ENCODE data around the gene AKR1C3.
"Not testable (repeated sequence)": the region's sequence is repeated elsewhere in the genome, so short reads cannot be mapped to it uniquely, and the experiment has no call there.

AKR1C3 gene

GRCh38 chr10:5109861-5110260 lies 15.6 kb downstream of the AKR1C3 start:
- not testable (repeated sequence) for H3K27me3 ChIP-seq (ENCODE audit: control insufficient read depth, insufficient read depth, low read length); H3K9ac ChIP-seq (ENCODE audit: low read depth, low read length); H3K9me3 ChIP-seq (ENCODE audit: control insufficient read depth, insufficient read depth, low read length); H3K4me1 ChIP-seq (ENCODE audit: control insufficient read depth, insufficient read depth, low read length); H3K36me3 ChIP-seq (ENCODE audit: control insufficient read depth, insufficient read depth, low read length); H3K4me3 ChIP-seq (ENCODE audit: low read depth, low read length)

- H3K9ac ChIP-seq (ENCODE audit: low read depth, low read length) = no peak overlapping the region
- H3K4me3 ChIP-seq (ENCODE audit: low read depth, low read length) = no peak overlapping the region
- no peaks in the 10 kb centered on the region for H3K27me3 ChIP-seq (ENCODE audit: control insufficient read depth, insufficient read depth, low read length)
Measured at GRCh38 chr10:5116621-5117020, 22.4 kb downstream of the AKR1C3 start.

GRCh38 chr10:5117026-5117425 lies 22.8 kb downstream of the AKR1C3 start:
- Histone ChIP-seq H3K36me3 (ENCODE audit: control insufficient read depth, insufficient read depth, low read length) (no peaks in the 10 kb centered on the region), H3K9me3 (ENCODE audit: control insufficient read depth, insufficient read depth, low read length) (peaks cover 2% of the 10 kb centered on the region), H3K4me3 (ENCODE audit: low read depth, low read length) (no peak overlapping the region), H3K4me1 (ENCODE audit: control insufficient read depth, insufficient read depth, low read length) (no peaks in the 10 kb centered on the region), H3K9ac (ENCODE audit: low read depth, low read length) (no peak overlapping the region), H3K27me3 (ENCODE audit: control insufficient read depth, insufficient read depth, low read length) (no peaks in the 10 kb centered on the region)

More at GRCh38 chr10:5116621-5117020, 22.4 kb downstream of the AKR1C3 start:
- Histone ChIP-seq H3K9me3 (ENCODE audit: control insufficient read depth, insufficient read depth, low read length) (peaks cover 2% of the 10 kb centered on the region), H3K36me3 (ENCODE audit: control insufficient read depth, insufficient read depth, low read length) (no peaks in the 10 kb centered on the region), H3K4me1 (ENCODE audit: control insufficient read depth, insufficient read depth, low read length) (no peaks in the 10 kb centered on the region)

- not testable (repeated sequence) for H3K27me3 ChIP-seq (ENCODE audit: control insufficient read depth, insufficient read depth, low read length); H3K9ac ChIP-seq (ENCODE audit: low read depth, low read length); H3K4me3 ChIP-seq (ENCODE audit: low read depth, low read length); H3K9me3 ChIP-seq (ENCODE audit: control insufficient read depth, insufficient read depth, low read length); H3K36me3 ChIP-seq (ENCODE audit: control insufficient read depth, insufficient read depth, low read length); H3K4me1 ChIP-seq (ENCODE audit: control insufficient read depth, insufficient read depth, low read length)
Measured at GRCh38 chr10:5119997-5120396, 25.8 kb downstream of the AKR1C3 start.

- Histone ChIP-seq H3K27me3 (ENCODE audit: control insufficient read depth, insufficient read depth, low read length) (no peaks in the 10 kb centered on the region), H3K4me1 (ENCODE audit: control insufficient read depth, insufficient read depth, low read length) (no peaks in the 10 kb centered on the region), H3K36me3 (ENCODE audit: control insufficient read depth, insufficient read depth, low read length) (no peaks in the 10 kb centered on the region), H3K9ac (ENCODE audit: low read depth, low read length) (no peak overlapping the region), H3K9me3 (ENCODE audit: control insufficient read depth, insufficient read depth, low read length) (peaks cover 3% of the 10 kb centered on the region), H3K4me3 (ENCODE audit: low read depth, low read length) (no peak overlapping the region)
Measured at GRCh38 chr10:5123886-5124285, 29.7 kb downstream of the AKR1C3 start.

- no peak overlapping the region for H3K9ac ChIP-seq (ENCODE audit: low read depth, low read length)
- H3K4me3 ChIP-seq (ENCODE audit: low read depth, low read length) = no peak overlapping the region
- H3K9me3 ChIP-seq (ENCODE audit: control insufficient read depth, insufficient read depth, low read length) = peaks cover 3% of the 10 kb centered on the region
- no peaks in the 10 kb centered on the region for H3K36me3 ChIP-seq (ENCODE audit: control insufficient read depth, insufficient read depth, low read length)
- H3K4me1 ChIP-seq (ENCODE audit: control insufficient read depth, insufficient read depth, low read length) = no peaks in the 10 kb centered on the region
- H3K27me3 ChIP-seq (ENCODE audit: control insufficient read depth, insufficient read depth, low read length) = no peaks in the 10 kb centered on the region
Measured at GRCh38 chr10:5125315-5126044, 31.3 kb downstream of the AKR1C3 start.

GRCh38 chr10:5135581-5135980 lies 41.4 kb downstream of the AKR1C3 start:
- no peaks in the 10 kb centered on the region for H3K36me3 ChIP-seq (ENCODE audit: control insufficient read depth, insufficient read depth, low read length)
- no peaks in the 10 kb centered on the region for H3K27me3 ChIP-seq (ENCODE audit: control insufficient read depth, insufficient read depth, low read length)
- H3K9me3 ChIP-seq (ENCODE audit: control insufficient read depth, insufficient read depth, low read length) = peaks cover 4% of the 10 kb centered on the region
- H3K4me1 ChIP-seq (ENCODE audit: control insufficient read depth, insufficient read depth, low read length) = no peaks in the 10 kb centered on the region
- no peak overlapping the region for H3K9ac ChIP-seq (ENCODE audit: low read depth, low read length)
- no peak overlapping the region for H3K4me3 ChIP-seq (ENCODE audit: low read depth, low read length)

GRCh38 chr10:5136468-5137087 lies 42.4 kb downstream of the AKR1C3 start:
- Histone ChIP-seq H3K4me3 (ENCODE audit: low read depth, low read length) (no peak overlapping the region), H3K9ac (ENCODE audit: low read depth, low read length) (no peak overlapping the region), H3K36me3 (ENCODE audit: control insufficient read depth, insufficient read depth, low read length) (no peaks in the 10 kb centered on the region), H3K9me3 (ENCODE audit: control insufficient read depth, insufficient read depth, low read length) (peaks cover 4% of the 10 kb centered on the region), H3K4me1 (ENCODE audit: control insufficient read depth, insufficient read depth, low read length) (no peaks in the 10 kb centered on the region), H3K27me3 (ENCODE audit: control insufficient read depth, insufficient read depth, low read length) (no peaks in the 10 kb centered on the region)

GRCh38 chr10:5137699-5138098 lies 43.5 kb downstream of the AKR1C3 start:
- H3K27me3 ChIP-seq (ENCODE audit: control insufficient read depth, insufficient read depth, low read length); H3K9me3 ChIP-seq (ENCODE audit: control insufficient read depth, insufficient read depth, low read length); H3K4me1 ChIP-seq (ENCODE audit: control insufficient read depth, insufficient read depth, low read length); H3K9ac ChIP-seq (ENCODE audit: low read depth, low read length); H3K4me3 ChIP-seq (ENCODE audit: low read depth, low read length); H3K36me3 ChIP-seq (ENCODE audit: control insufficient read depth, insufficient read depth, low read length): not testable (repeated sequence)

- Histone ChIP-seq H3K27me3 (ENCODE audit: control insufficient read depth, insufficient read depth, low read length) (no peaks in the 10 kb centered on the region), H3K9me3 (ENCODE audit: control insufficient read depth, insufficient read depth, low read length) (no peaks in the 10 kb centered on the region), H3K36me3 (ENCODE audit: control insufficient read depth, insufficient read depth, low read length) (no peaks in the 10 kb centered on the region), H3K4me1 (ENCODE audit: control insufficient read depth, insufficient read depth, low read length) (no peaks in the 10 kb centered on the region), H3K9ac (ENCODE audit: low read depth, low read length) (no peak overlapping the region), H3K4me3 (ENCODE audit: low read depth, low read length) (no peak overlapping the region)
Measured at GRCh38 chr10:5142199-5142598, 48.0 kb downstream of the AKR1C3 start.

- no peaks in the 10 kb centered on the region for H3K36me3 ChIP-seq (ENCODE audit: control insufficient read depth, insufficient read depth, low read length)
- no peaks in the 10 kb centered on the region for H3K27me3 ChIP-seq (ENCODE audit: control insufficient read depth, insufficient read depth, low read length)
- H3K4me3 ChIP-seq (ENCODE audit: low read depth, low read length) = no peak overlapping the region
- no peak overlapping the region for H3K9ac ChIP-seq (ENCODE audit: low read depth, low read length)
- no peaks in the 10 kb centered on the region for H3K9me3 ChIP-seq (ENCODE audit: control insufficient read depth, insufficient read depth, low read length)
- no peaks in the 10 kb centered on the region for H3K4me1 ChIP-seq (ENCODE audit: control insufficient read depth, insufficient read depth, low read length)
Measured at GRCh38 chr10:5143137-5143536, 48.9 kb downstream of the AKR1C3 start.

- Histone ChIP-seq H3K4me3 (ENCODE audit: low read depth, low read length) (no peak overlapping the region), H3K9me3 (ENCODE audit: control insufficient read depth, insufficient read depth, low read length) (peaks cover 7% of the 10 kb centered on the region), H3K4me1 (ENCODE audit: control insufficient read depth, insufficient read depth, low read length) (no peaks in the 10 kb centered on the region), H3K9ac (ENCODE audit: low read depth, low read length) (no peak overlapping the region), H3K36me3 (ENCODE audit: control insufficient read depth, insufficient read depth, low read length) (no peaks in the 10 kb centered on the region), H3K27me3 (ENCODE audit: control insufficient read depth, insufficient read depth, low read length) (no peaks in the 10 kb centered on the region)
Measured at GRCh38 chr10:5146920-5147254, 52.7 kb downstream of the AKR1C3 start.

Measured in iPS-15b (cell line).